GM12878 (cell line): ENCODE measurements around the gene SPRTN. TPM values are rescaled to one million over a fixed set of nuclear protein-coding genes. Genes with fewer than 3 reads are reported as not detected.

Experiments
- ATAC-seq: fragments of 200-7000 bp; cut with Tn5 transposase; 3 replicates; pipeline ENCODE4 v1.9.1; 2020; ENCODE audit warnings: mild to moderate bottlenecking, moderate library complexity
- BruUV-seq: library from RNA; stranded (reverse); fragments of 400-500 nt; replicated peaks from 2 replicates; lab custom pipeline; 2021; lab: Mats Ljungman, UMichigan
- CTCF ChIA-PET: fragments of 300-600 bp; sonication (Branson Sonifier 250); formaldehyde crosslinking; extraction: SDS; loops from one replicate; lab custom pipeline; 2021; ENCODE audit warnings: inconsistent platforms; lab: Yijun Ruan, JAX
- POLR2A ChIA-PET: fragments of 350-600 bp; formaldehyde crosslinking; extraction: SDS; loops from one replicate; lab custom pipeline; 2021; ENCODE audit warnings: inconsistent platforms; lab: Charles Lee
- RAD21 ChIA-PET: fragments of 300-600 bp; sonication (Branson Sonifier 250); formaldehyde crosslinking; loops from one replicate; lab custom pipeline; 2023; ENCODE audit warnings: antibody characterized with exemption; ENCODE audit not compliant: unreplicated experiment; lab: Charles Lee
- SMC1A ChIA-PET: fragments of 300-600 bp; sonication (Branson Sonifier 250); formaldehyde crosslinking; loops from one replicate; lab custom pipeline; 2023; ENCODE audit not compliant: unreplicated experiment, uncharacterized antibody; lab: Charles Lee
- DNase-seq: peaks from one replicate; pipeline ENCODE4 v3.0.0-alpha.2; 2011; ENCODE audit warnings: low read depth, low spot score
- FAIRE-seq: peaks from 3 replicates; lab custom pipeline; 2011; peaks lifted over from hg19 to GRCh38; lab: Jason Lieb, UNC
- H2AFZ ChIP-seq: 2 replicates; pipeline ENCODE4 v1.6.0; 2011; ENCODE audit warnings: low read depth, low read length, control low read depth; ENCODE audit not compliant: control insufficient read depth
- H3K27ac ChIP-seq: 2 replicates; pipeline ENCODE4 v1.5.1; 2011; ENCODE audit warnings: control low read depth; ENCODE audit not compliant: control insufficient read depth, insufficient read depth
- H3K27me3 ChIP-seq, 2 experiments: replicated peaks in 1 of 2; 2 replicates each; pipeline versions ENCODE4 v1.6.0 to v1.6.1; 2011; ENCODE audit warnings: low read length in 1 of 2; ENCODE audit not compliant: control insufficient read depth in 2 of 2, insufficient read depth in 2 of 2
- H3K36me3 ChIP-seq, 2 experiments: 2 replicates each; pipeline ENCODE4 v1.5.1; 2011; ENCODE audit warnings: low read length in 1 of 2; ENCODE audit not compliant: control insufficient read depth in 2 of 2, insufficient read depth in 2 of 2
- H3K4me1 ChIP-seq: 2 replicates; pipeline ENCODE4 v1.6.1; 2011; ENCODE audit warnings: mild to moderate bottlenecking, low read length, moderate library complexity, mixed read lengths; ENCODE audit not compliant: control insufficient read depth, insufficient read depth
- H3K4me2 ChIP-seq: 2 replicates; pipeline ENCODE4 v1.6.0; 2011; ENCODE audit warnings: control low read depth; ENCODE audit not compliant: control insufficient read depth, insufficient read depth
- H3K4me3 ChIP-seq: fragments of 200-600 bp; sonication (generic); 2 replicates; pipeline ENCODE4 v1.5.1; 2016
- H3K79me2 ChIP-seq: 2 replicates; pipeline ENCODE4 v1.6.0; 2011; ENCODE audit warnings: low read length; ENCODE audit not compliant: control insufficient read depth, insufficient read depth
- H3K9ac ChIP-seq: 2 replicates; pipeline ENCODE4 v1.8.0; 2011; ENCODE audit warnings: low read length, control low read depth, mixed read lengths; ENCODE audit not compliant: control insufficient read depth, insufficient read depth
- H3K9me3 ChIP-seq: replicated peaks from 3 replicates; pipeline ENCODE4 v1.5.1; 2011; ENCODE audit warnings: mild to moderate bottlenecking, low read length; ENCODE audit not compliant: control insufficient read depth, insufficient read depth
- H4K20me1 ChIP-seq: 2 replicates; pipeline ENCODE4 v1.6.0; 2011; ENCODE audit not compliant: control insufficient read depth, insufficient read depth
- CBX5 ChIP-seq: sonication (generic); IDR thresholded peaks from 2 replicates; pipeline ENCODE4 v1.6.1; 2016; ENCODE audit warnings: low read depth, moderate library complexity, mild to moderate bottlenecking, inconsistent platforms
- ETV6 ChIP-seq, 2 experiments: fragments of 450-650 bp in 1 of 2; IDR thresholded peaks in 1 of 2; conservative IDR thresholded peaks in 1 of 2; 2 replicates each; pipeline ENCODE4 v1.6.1; 2014; ENCODE audit warnings: antibody characterized with exemption in 1 of 2, borderline replicate concordance in 1 of 2, low read depth in 1 of 2, mild to moderate bottlenecking in 1 of 2, moderate library complexity in 1 of 2
- GABPA ChIP-seq: IDR thresholded peaks from 2 replicates; pipeline ENCODE4 v1.6.1; 2014; ENCODE audit warnings: antibody characterized with exemption, low read depth, mild to moderate bottlenecking, inconsistent platforms
- IKZF2 ChIP-seq, 2 experiments: fragments of 450-650 bp; IDR thresholded peaks; 2 replicates each; pipeline ENCODE4 v1.6.1; 2017; ENCODE audit warnings: mild to moderate bottlenecking in 2 of 2, moderate library complexity in 2 of 2
- MTA3 ChIP-seq: IDR thresholded peaks from 2 replicates; pipeline ENCODE4 v1.6.1; 2012; ENCODE audit warnings: low read length, inconsistent platforms, borderline replicate concordance
- MYB ChIP-seq: fragments of 150-350 bp; IDR thresholded peaks from 2 replicates; pipeline ENCODE4 v1.6.1; 2014; ENCODE audit warnings: mild to moderate bottlenecking, low read depth, low read length, borderline replicate concordance
- NFIC ChIP-seq: IDR thresholded peaks from 2 replicates; pipeline ENCODE4 v1.6.1; 2012; ENCODE audit warnings: low read depth, mild to moderate bottlenecking, inconsistent platforms, low read length, moderate library complexity
- PML ChIP-seq: IDR thresholded peaks from 2 replicates; pipeline ENCODE4 v1.6.1; 2012; ENCODE audit warnings: low read length, inconsistent platforms
- PRDM15 ChIP-seq: fragments of 450-650 bp; formaldehyde crosslinking; IDR thresholded peaks from 2 replicates; pipeline ENCODE4 v1.4.0; 2020; ENCODE audit warnings: mild to moderate bottlenecking, moderate library complexity
- RCOR1 ChIP-seq: conservative IDR thresholded peaks from 2 replicates; pipeline ENCODE4 v1.6.1; 2012; ENCODE audit warnings: low read depth, low read length, improper control_type of control experiment
- SMAD5 ChIP-seq: IDR thresholded peaks from 2 replicates; pipeline ENCODE4 v1.6.1; 2016; ENCODE audit warnings: antibody characterized with exemption, low read depth
- TAF1 ChIP-seq: IDR thresholded peaks from 2 replicates; pipeline ENCODE4 v1.6.1; 2011; ENCODE audit warnings: mild to moderate bottlenecking, low read depth, low read length, borderline replicate concordance
- TCF3 ChIP-seq: IDR thresholded peaks from 2 replicates; pipeline ENCODE4 v1.6.1; 2012; ENCODE audit warnings: low read depth, mild to moderate bottlenecking, low read length, borderline replicate concordance; ENCODE audit not compliant: insufficient read depth
- TCF7 ChIP-seq: IDR thresholded peaks from 2 replicates; pipeline ENCODE4 v1.6.1; 2014; ENCODE audit warnings: antibody characterized with exemption, borderline replicate concordance
- ZNF592 ChIP-seq: fragments of 450-650 bp; IDR thresholded peaks from 2 replicates; pipeline ENCODE4 v1.6.1; 2017; ENCODE audit warnings: mild to moderate bottlenecking, moderate library complexity
- WGBS: methylation state at CpG from one replicate; pipeline ENCODE4 v1.1.6; 2016; ENCODE audit warnings: low lambda C conversion rate; ENCODE audit not compliant: insufficient replicate concordance, insufficient coverage; ENCODE audit errors: missing lambda C conversion rate; 5-methylcytosine and 5-hydroxymethylcytosine counted together
- in situ Hi-C: fragments of 300-500 bp; cut with MboI; formaldehyde crosslinking; loops from 9 replicates; pipeline ENCODE4 v1.14.3; 2018; ENCODE audit warnings: mixed read lengths
- intact Hi-C: fragments of 100-400 bp; cut with micrococcal nuclease; formaldehyde crosslinking; loops from one replicate; pipeline ENCODE4 v1.14.2; 2022; ENCODE audit not compliant: unreplicated experiment
- polyA plus RNA-seq, 11 experiments: library from polyadenylated mRNA; depleted of rRNA in 4 of 11; unstranded in 6 of 11; stranded (reverse) in 5 of 11; fragments of >200 nt; fragmentation: Nextera tagmentation in 4 of 11; fragmentation: Illumina TruSeq in 1 of 11; extraction: Ambion mirVana in 4 of 11; extraction: Trizol in 1 of 11; gene quantifications; 1 replicate in 1 of 11; 2 replicates in 10 of 11; pipeline versions ENCODE4 v1.2.1 to v1.2.3, GENCODE V29; 2011 to 2016; ENCODE audit warnings: inconsistent platforms in 2 of 11, missing spikeins in 2 of 11, low read depth in 1 of 11
- total RNA-seq, 4 experiments: library from RNA; depleted of rRNA in 3 of 4; stranded (reverse); fragments of >200 nt in 3 of 4; fragmentation: Illumina TruSeq in 1 of 4; extraction: Trizol in 1 of 4; gene quantifications; 2 replicates each; pipeline versions ENCODE4 v1.2.1 to v1.2.3, GENCODE V29; 2013 to 2021

The SPRTN gene
- total and polyA plus RNA-seq, 10 of the 15 experiments (the other 5 are each of a cell fraction or from before 2014, with no cell fraction given), result 4.4 to 16.5 (median 12.1) TPM

- no peak for TF ChIP-seq TCF7
- TF ChIP-seq TCF3, result no peak
- no peak for TF ChIP-seq ZNF592
Observed at GRCh38 chr1:231334079-231334666, 3.9 kb upstream of the SPRTN start (continued).

- Histone ChIP-seq H3K9me3 (no peaks in the 10 kb centered on the region), H3K4me2 (peak overlapping the region; percentile 93), H3K36me3 (no peaks in the 10 kb centered on the region), H3K4me3 (peak overlapping the region; percentile 43; the same call in 1 of the 2 replicates), H2AFZ (no peak overlapping the region), H3K79me2 (peaks cover 65% of the 10 kb centered on the region), H3K27me3 (no peaks in the 10 kb centered on the region), H3K4me1 (peaks cover 12% of the 10 kb centered on the region), H3K9ac (no peak overlapping the region), H4K20me1 (no peaks in the 10 kb centered on the region; the same call in 1 of the 2 replicates), H3K27ac (no peak overlapping the region)
- no TSS peak for BruUV-seq
- intact Hi-C loops (loop anchor here (5.0 kb wide), 1 partner anchor 93 kb away; the partner anchor contains the start of gene GNPAT), in situ Hi-C loops (no loop called here)
- ChIA-PET POLR2A (interaction anchor here (1.5 kb wide), 1 partner anchor 86 kb away, joined by 3 read pairs; no protein-coding TSS in a partner anchor), CTCF (interaction anchor here (0.6 to 4.1 kb wide), 7 partner anchors 19 to 1143 kb away, joined by 3 to 28 read pairs (median 4); no protein-coding TSS in a partner anchor), SMC1A (interaction anchor here (0.8 to 3.1 kb wide), 9 partner anchors 10 to 692 kb away, joined by 3 to 10 read pairs (median 5); no protein-coding TSS in a partner anchor), RAD21 (no interaction called here)
- WGBS, result 80% methylated on average over 6 of the region's 6 CpGs
- ATAC-seq, result no peak
- no peak for DNase-seq
- no peak for FAIRE-seq
- no peak for TF ChIP-seq GABPA
- no peak for TF ChIP-seq ETV6 (conservative IDR thresholded peaks at IDR 0.05 in 1 of 2, IDR thresholded peaks at IDR 0.05 in 1 of 2; ENCODE audit: borderline replicate concordance in 1 of 2, low read depth in 1 of 2)
- no peak for TF ChIP-seq MYB
- no peak for TF ChIP-seq CBX5
- TF ChIP-seq RCOR1, result no peak
- no peak for TF ChIP-seq MTA3
- TF ChIP-seq SMAD5, result no peak
- no peak for TF ChIP-seq TAF1
- no peak for TF ChIP-seq NFIC
- no peak for TF ChIP-seq PRDM15 (CRISPR knock-in tag)
- no peak for TF ChIP-seq IKZF2 (IDR thresholded peaks at IDR 0.05)
- no peak for TF ChIP-seq PML
Observed at GRCh38 chr1:231334952-231335351, 3.1 kb upstream of the SPRTN start.
